ENCODE data around the gene LTBP1. TPM values are rescaled to one million over a fixed set of nuclear protein-coding genes. Genes with fewer than 3 reads are reported as not detected.

Gene LTBP1
- total RNA-seq, 1 experiment from 2014 or later = 28.5 TPM

DNA sequence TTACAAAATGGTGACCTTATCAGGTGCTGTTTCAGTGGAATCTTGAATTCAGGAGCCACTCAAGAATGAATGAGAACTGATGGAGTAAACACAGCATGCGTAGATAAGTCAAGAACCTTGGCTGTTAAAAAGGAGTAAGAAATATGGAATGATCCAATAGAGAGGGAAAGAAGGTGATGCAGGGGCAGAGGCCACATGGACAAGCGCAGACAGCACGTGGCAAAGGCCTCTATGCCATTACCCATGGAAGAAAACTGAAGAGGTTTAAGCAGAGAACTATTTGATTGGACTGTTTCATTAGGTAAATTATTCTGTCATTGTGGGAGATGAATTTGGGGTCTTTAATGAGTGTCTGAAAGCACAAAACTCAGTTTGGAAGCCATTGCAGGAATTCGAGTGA, 387.3 kb downstream of the LTBP1 start:
- H3K27me3 Mint-ChIP-seq (ENCODE audit: low read depth) = no peaks in the 10 kb centered on the region
- H3K9me3 Mint-ChIP-seq = no peaks in the 10 kb centered on the region
- DNase-seq = no peak

More for the DNA sequence above, 387.3 kb downstream of the LTBP1 start:
- no peaks in the 10 kb centered on the region for H4K20me1 ChIP-seq (ENCODE audit: control insufficient read depth, insufficient read depth, insufficient read length)
- no peak overlapping the region for H3K56ac ChIP-seq (ENCODE audit: insufficient read length, low read depth, low read length)
- no peak overlapping the region for H2BK5ac ChIP-seq (ENCODE audit: insufficient read length, low read length)
- no peak overlapping the region for H4K91ac ChIP-seq (ENCODE audit: insufficient read length, low read depth, low read length)
- H2BK120ac ChIP-seq (ENCODE audit: low read depth, low read length, poor library complexity, severe bottlenecking) = no peak overlapping the region
- H3K23ac ChIP-seq (ENCODE audit: insufficient read length, low read depth, low read length) = no peak overlapping the region
- H3K18ac ChIP-seq (ENCODE audit: insufficient read length, low read depth, low read length) = no peak overlapping the region
- H2BK12ac ChIP-seq (ENCODE audit: insufficient read length, low read depth, low read length) = no peak overlapping the region
- H3K9ac ChIP-seq (ENCODE audit: extremely low read depth, insufficient read length, low read length) = no peak overlapping the region
- Mint-ChIP-seq H3K4me3 (no peak overlapping the region), H3K27ac (no peak overlapping the region), H3K4me1 (no peaks in the 10 kb centered on the region), H3K36me3 (ENCODE audit: insufficient read depth in 1 of 3, low read depth in 3 of 3) (no peaks in the 10 kb centered on the region)
- no peak overlapping the region for H3K14ac ChIP-seq (ENCODE audit: insufficient read depth, low read length)
- H2AFZ ChIP-seq (ENCODE audit: low read length) = no peak overlapping the region
- no peak overlapping the region for H4K8ac ChIP-seq (replicated peaks; ENCODE audit: insufficient read length, low read depth, low read length)
- H3K27ac ChIP-seq (ENCODE audit: insufficient read length, low read depth, low read length) = no peak overlapping the region
- no peak overlapping the region for H3T11ph ChIP-seq (ENCODE audit: low read length)
- no peaks in the 10 kb centered on the region for H3K79me2 ChIP-seq (ENCODE audit: insufficient read depth, low read length)
- H4K5ac ChIP-seq (ENCODE audit: insufficient read length, low read depth, low read length) = no peak overlapping the region
- H3K27me3 ChIP-seq (ENCODE audit: insufficient read depth, low read length) = no peaks in the 10 kb centered on the region
- H2BK15ac ChIP-seq (ENCODE audit: low read depth, low read length) = no peak overlapping the region
- H2AK5ac ChIP-seq (ENCODE audit: insufficient read length, low read length) = no peak overlapping the region
- TF ChIP-seq, protein P1, sequence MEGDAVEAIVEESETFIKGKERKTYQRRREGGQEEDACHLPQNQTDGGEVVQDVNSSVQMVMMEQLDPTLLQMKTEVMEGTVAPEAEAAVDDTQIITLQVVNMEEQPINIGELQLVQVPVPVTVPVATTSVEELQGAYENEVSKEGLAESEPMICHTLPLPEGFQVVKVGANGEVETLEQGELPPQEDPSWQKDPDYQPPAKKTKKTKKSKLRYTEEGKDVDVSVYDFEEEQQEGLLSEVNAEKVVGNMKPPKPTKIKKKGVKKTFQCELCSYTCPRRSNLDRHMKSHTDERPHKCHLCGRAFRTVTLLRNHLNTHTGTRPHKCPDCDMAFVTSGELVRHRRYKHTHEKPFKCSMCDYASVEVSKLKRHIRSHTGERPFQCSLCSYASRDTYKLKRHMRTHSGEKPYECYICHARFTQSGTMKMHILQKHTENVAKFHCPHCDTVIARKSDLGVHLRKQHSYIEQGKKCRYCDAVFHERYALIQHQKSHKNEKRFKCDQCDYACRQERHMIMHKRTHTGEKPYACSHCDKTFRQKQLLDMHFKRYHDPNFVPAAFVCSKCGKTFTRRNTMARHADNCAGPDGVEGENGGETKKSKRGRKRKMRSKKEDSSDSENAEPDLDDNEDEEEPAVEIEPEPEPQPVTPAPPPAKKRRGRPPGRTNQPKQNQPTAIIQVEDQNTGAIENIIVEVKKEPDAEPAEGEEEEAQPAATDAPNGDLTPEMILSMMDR (conservative IDR thresholded peaks at IDR 0.05) = no peak
- no CpG with 5 or more reads among the region's 4 CpGs for WGBS (ENCODE audit: extremely low coverage, insufficient read length, low lambda C conversion rate)
- no peaks in the 10 kb centered on the region for H3K23me2 ChIP-seq (ENCODE audit: insufficient read length, low read depth, low read length, poor library complexity, severe bottlenecking)
- no peaks in the 10 kb centered on the region for H3K79me1 ChIP-seq (ENCODE audit: insufficient read depth, low read depth, low read length, poor library complexity, severe bottlenecking)
- H2BK20ac ChIP-seq (ENCODE audit: low read depth, low read length, poor library complexity, severe bottlenecking) = no peak overlapping the region
- H3K4ac ChIP-seq (ENCODE audit: low read depth, low read length) = no peak overlapping the region
- H3K4me2 ChIP-seq (ENCODE audit: insufficient read depth, insufficient read length, low read length) = no peak overlapping the region
- no peaks in the 10 kb centered on the region for H3K4me1 ChIP-seq (ENCODE audit: insufficient read depth, low read length)
- H3K9me3 ChIP-seq (ENCODE audit: control insufficient read depth, low read depth, low read length) = no peaks in the 10 kb centered on the region
